GM12873 (cell line): Measurements from ENCODE around the gene LATS2.

ENCODE experiments used
- CTCF ChIP-seq: IDR thresholded peaks from 2 replicates; pipeline ENCODE4 v1.5.1; 2012; ENCODE audit warnings: low read depth, mild to moderate bottlenecking, moderate library complexity, low read length, control low read depth; ENCODE audit not compliant: insufficient read depth; ENCODE audit errors: missing control alignments

LATS2 gene

DNA sequence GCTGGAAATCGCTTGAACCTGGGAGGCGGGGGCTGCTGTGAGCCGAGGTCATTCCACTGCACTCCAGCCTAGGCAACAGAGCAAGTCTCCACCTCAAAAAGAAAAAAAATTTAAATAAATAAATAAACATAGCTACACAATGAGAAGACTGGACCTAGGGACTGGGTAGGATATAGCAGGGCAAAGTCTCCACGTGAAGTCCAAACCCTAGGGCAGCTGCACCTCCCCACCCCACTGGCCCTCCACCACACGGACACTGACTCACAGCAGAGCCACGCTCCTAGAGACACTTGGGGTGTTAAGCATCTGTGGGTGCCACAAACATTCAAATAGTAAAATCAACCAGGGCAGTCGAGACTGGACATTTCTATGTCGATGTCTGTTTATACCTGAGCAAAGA lies 7.1 kb downstream of the LATS2 start:
- no peak for TF ChIP-seq CTCF

- TF ChIP-seq CTCF: no peak
Observed at GRCh38 chr13:21053231-21053630, 8.2 kb downstream of the LATS2 start.

- TF ChIP-seq CTCF: no peak
Observed at GRCh38 chr13:21051675-21052074, 9.7 kb downstream of the LATS2 start.

DNA sequence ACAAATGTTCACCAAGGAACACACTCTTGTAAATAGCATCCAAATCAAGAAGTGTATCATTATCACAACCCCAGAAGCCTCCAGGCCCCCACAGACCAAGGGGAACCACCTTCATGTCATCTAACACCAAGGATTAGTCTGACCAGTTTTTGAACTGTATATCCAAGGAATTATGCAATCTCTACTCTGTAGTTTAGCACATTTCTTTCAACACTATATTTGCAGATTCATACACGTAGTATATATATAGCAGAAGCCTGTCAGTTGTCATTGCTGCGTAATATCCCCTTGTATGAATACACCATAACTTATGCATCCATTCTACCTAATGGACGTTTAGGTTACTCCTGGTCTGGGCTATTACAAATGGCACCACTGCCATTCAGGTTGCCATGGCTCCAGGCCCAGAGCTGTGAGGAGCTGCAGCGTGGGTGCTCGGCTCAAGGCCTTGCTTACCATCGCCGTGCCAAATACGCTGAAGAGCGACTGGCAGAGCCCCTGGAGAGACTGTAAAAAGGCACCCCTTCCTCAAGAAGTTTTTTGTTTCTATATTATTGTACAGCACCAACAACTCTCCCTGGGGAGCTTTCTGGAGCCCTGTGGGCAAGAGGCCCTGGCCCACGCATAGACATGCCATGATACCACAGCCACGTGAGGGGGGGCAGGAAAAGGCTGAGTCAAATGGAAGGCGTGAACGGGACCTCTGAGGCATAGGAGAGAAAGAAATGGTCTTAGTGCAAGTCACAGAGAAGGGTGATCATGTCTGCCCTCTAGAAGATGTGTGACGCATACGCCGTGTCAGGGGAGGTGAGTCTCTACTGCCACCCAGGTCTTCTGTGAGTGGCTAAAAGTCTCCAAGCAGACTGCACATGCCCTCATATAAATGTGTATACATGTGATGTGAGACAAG lies 10.8 kb downstream of the LATS2 start:
- no peak for TF ChIP-seq CTCF

DNA sequence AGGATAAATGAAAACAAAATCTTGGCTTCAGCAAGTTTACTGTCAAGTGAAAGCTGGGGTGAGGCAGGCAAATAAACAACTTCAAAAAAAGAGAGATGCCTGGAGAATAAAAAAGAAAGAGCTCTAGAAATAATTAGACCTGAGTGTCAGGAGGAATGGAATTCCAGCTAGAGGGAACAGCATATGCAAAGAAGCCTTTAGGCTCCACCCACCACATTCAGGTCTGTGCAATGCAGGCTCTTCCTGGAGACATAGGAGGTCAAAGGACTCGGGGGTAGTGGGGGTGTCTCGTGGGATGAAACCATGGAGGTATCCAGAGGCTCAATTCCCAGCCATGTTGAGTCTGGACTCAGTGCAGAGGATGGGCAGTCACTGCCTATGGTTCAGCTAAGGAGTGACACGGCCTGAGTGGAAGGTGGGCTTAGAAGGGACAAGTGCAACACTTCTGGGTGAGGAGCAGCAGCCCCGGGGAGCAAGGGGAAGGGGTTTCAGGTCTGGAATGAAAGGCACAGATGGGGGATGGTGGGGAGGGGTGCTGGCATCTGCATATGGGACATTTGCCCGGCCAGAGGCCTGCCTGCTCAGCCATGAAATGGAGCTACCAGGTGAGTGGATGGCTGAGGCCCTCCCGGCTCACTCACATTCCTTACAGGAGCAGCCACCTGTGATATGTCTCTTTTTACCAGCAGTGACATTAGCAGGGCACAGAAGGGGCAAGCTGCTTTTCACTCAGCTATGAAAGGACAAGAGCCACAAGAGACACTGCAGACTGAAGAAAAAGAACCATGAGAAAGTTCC lies 12.3 kb downstream of the LATS2 start:
- no peak for TF ChIP-seq CTCF

- no peak for TF ChIP-seq CTCF
Observed at GRCh38 chr13:21047591-21048282, 13.6 kb downstream of the LATS2 start.

DNA sequence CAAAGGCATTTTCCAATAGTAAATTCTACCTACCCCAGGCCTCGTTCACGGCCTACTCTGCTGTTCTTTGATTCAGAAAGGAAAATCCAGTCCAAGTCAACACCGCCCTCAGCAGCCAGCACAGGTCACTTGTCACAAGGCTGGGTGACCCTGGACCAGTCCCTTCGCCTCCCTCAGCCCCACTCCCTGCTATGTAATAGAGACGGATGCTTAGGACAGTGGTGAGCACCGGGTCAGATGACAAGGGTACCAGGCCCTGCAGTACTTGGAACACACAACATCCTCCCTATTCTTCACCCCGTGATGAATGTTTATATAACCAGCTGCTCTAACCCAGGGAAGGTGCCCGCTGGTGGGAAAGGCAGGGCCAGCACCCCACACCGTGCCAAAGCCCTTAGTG lies 14.3 kb downstream of the LATS2 start:
- TF ChIP-seq CTCF: no peak
